ENCODE results near the gene VEPH1. TPM values are rescaled to one million over a fixed set of nuclear protein-coding genes. Genes with fewer than 3 reads are reported as not detected.

VEPH1 gene
- total RNA-seq, 4 donors from 2014 or later = 0.30 to 6.1 (median 0.76) TPM

- 42 to 60% methylated on average over 1 of the region's 1 CpG for WGBS, 2 donors
- peak overlapping the region; percentile 36 to 90 (median 64) for H3K27ac ChIP-seq
- H3K9me3 ChIP-seq = no peaks in the 10 kb centered on the region
- no peaks in the 10 kb centered on the region for H3K27me3 ChIP-seq
- no peak for DNase-seq (ENCODE audit: low spot score in 2 of 2)
- peaks cover 0 to 50% (median 12%) of the 10 kb centered on the region in 4 donors for H3K4me1 ChIP-seq
- H3K4me3 ChIP-seq = no peak overlapping the region
- TF ChIP-seq EP300 (IDR thresholded peaks at IDR 0.05) (no peak), POLR2A (IDR thresholded peaks at IDR 0.05) (no peak), CTCF (IDR thresholded peaks at IDR 0.05) (no peak)
- no peaks in the 10 kb centered on the region for H3K36me3 ChIP-seq
Measured at GRCh38 chr3:157247391-157247790, 255.8 kb downstream of the VEPH1 start.

- Histone ChIP-seq H3K9me3 (no peaks in the 10 kb centered on the region), H3K4me3 (no peak overlapping the region), H3K27me3 (no peaks in the 10 kb centered on the region), H3K4me1 (peaks cover 0 to 24% (median 5%) of the 10 kb centered on the region in 4 donors), H3K27ac (no peak overlapping the region), H3K36me3 (no peaks in the 10 kb centered on the region)
- TF ChIP-seq CTCF (IDR thresholded peaks at IDR 0.05) (no peak), POLR2A (IDR thresholded peaks at IDR 0.05) (no peak), EP300 (IDR thresholded peaks at IDR 0.05) (no peak)
- DNase-seq (ENCODE audit: low spot score in 2 of 2) = no peak
- WGBS, 2 donors = 92 to 95% methylated on average over 1 of the region's 1 CpG
Measured at GRCh38 chr3:157242836-157243235, 260.4 kb downstream of the VEPH1 start.

- H3K4me1 ChIP-seq = peaks cover 0 to 12% (median 0%) of the 10 kb centered on the region in 4 donors
- WGBS, 2 donors = 96 to 100% methylated on average over 4 of the region's 4 CpGs
- no peaks in the 10 kb centered on the region for H3K36me3 ChIP-seq
- no peak overlapping the region for H3K4me3 ChIP-seq
- H3K27ac ChIP-seq = no peak overlapping the region
- DNase-seq (ENCODE audit: low spot score in 2 of 2) = no peak
- no peaks in the 10 kb centered on the region for H3K9me3 ChIP-seq
- no peaks in the 10 kb centered on the region for H3K27me3 ChIP-seq
- TF ChIP-seq CTCF (IDR thresholded peaks at IDR 0.05) = no peak
- no peak for TF ChIP-seq EP300 (IDR thresholded peaks at IDR 0.05)
- no peak for TF ChIP-seq POLR2A (IDR thresholded peaks at IDR 0.05)
Measured at GRCh38 chr3:157241599-157241998, 261.6 kb downstream of the VEPH1 start.

GRCh38 chr3:157240408-157240807 lies 262.8 kb downstream of the VEPH1 start:
- H3K9me3 ChIP-seq = no peaks in the 10 kb centered on the region

More at GRCh38 chr3:157240408-157240807, 262.8 kb downstream of the VEPH1 start:
- Histone ChIP-seq H3K27ac (no peak overlapping the region), H3K4me1 (peaks cover 0 to 8% (median 0%) of the 10 kb centered on the region in 4 donors), H3K36me3 (no peaks in the 10 kb centered on the region), H3K4me3 (no peak overlapping the region), H3K27me3 (no peaks in the 10 kb centered on the region)
- 29 to 32% methylated on average over 1 of the region's 1 CpG for WGBS, 2 donors
- TF ChIP-seq POLR2A (IDR thresholded peaks at IDR 0.05) (no peak), CTCF (IDR thresholded peaks at IDR 0.05) (no peak), EP300 (IDR thresholded peaks at IDR 0.05) (no peak)
- no peak for DNase-seq (ENCODE audit: low spot score in 2 of 2)

Data from tibial nerve (tissue), 4 donors.